HepG2 (cell line): ENCODE data around the gene IFI27L2. TPM values are rescaled to one million over a fixed set of nuclear protein-coding genes. Genes with fewer than 3 reads are reported as not detected.

ENCODE experiments used
- SATB2 ChIP-seq: sonication (generic); formaldehyde crosslinking; IDR thresholded peaks from 2 replicates; pipeline ENCODE4 v1.5.0; 2020; ENCODE audit warnings: missing genetic modification reagents
- SOX6 ChIP-seq, 2 experiments: fragments of 450-650 bp in 1 of 2; sonication (generic) in 1 of 2; formaldehyde crosslinking in 1 of 2; IDR thresholded peaks; 2 replicates each; pipeline versions ENCODE4 v1.4.0 to v1.6.1; 2017 to 2020; ENCODE audit warnings: antibody characterized with exemption in 1 of 2, mild to moderate bottlenecking in 1 of 2, missing genetic modification reagents in 1 of 2
- ZKSCAN8 ChIP-seq: IDR thresholded peaks from 2 replicates; pipeline ENCODE4 v1.6.1; 2016; ENCODE audit warnings: borderline replicate concordance, missing genetic modification reagents, missing compliant biosample characterization
- ZNF629 ChIP-seq: sonication (generic); formaldehyde crosslinking; conservative IDR thresholded peaks from 2 replicates; pipeline ENCODE4 v1.5.0; 2020; ENCODE audit warnings: missing genetic modification reagents
- polyA plus RNA-seq, 8 experiments: library from polyadenylated mRNA; depleted of rRNA in 3 of 8; stranded (reverse) in 7 of 8; unstranded in 1 of 8; fragments of >200 nt; fragmentation: Illumina TruSeq in 4 of 8; extraction: Trizol in 4 of 8; gene quantifications; 2 replicates each; pipeline versions ENCODE4 v1.2.1 to v1.2.3, GENCODE V29; 2011 to 2016; ENCODE audit warnings: low read depth in 4 of 8, missing spikeins in 1 of 8, mixed read lengths in 1 of 8; ENCODE audit not compliant: insufficient read depth in 1 of 8
- total RNA-seq, 5 experiments: library from RNA; depleted of rRNA; stranded (reverse); fragments of >200 nt; fragmentation: Illumina TruSeq; extraction: Trizol; gene quantifications; 2 replicates each; pipeline ENCODE4 v1.2.3, GENCODE V29; 2016; ENCODE audit warnings: low read depth in 1 of 5
- TF ChIP-seq, protein P1 (sequence below): IDR thresholded peaks from 2 replicates; pipeline ENCODE4 v1.6.1; 2016; ENCODE audit warnings: missing compliant biosample characterization, missing genetic modification reagents, borderline replicate concordance
- TF ChIP-seq, protein P2 (sequence below): sonication (generic); formaldehyde crosslinking; IDR thresholded peaks from 2 replicates; pipeline ENCODE4 v1.9.0; 2022; ENCODE audit warnings: missing genetic modification reagents, mild to moderate bottlenecking, borderline replicate concordance
- TF ChIP-seq, protein P3 (sequence below): sonication (generic); formaldehyde crosslinking; IDR thresholded peaks from 2 replicates; pipeline ENCODE4 v1.5.1; 2020; ENCODE audit warnings: mild to moderate bottlenecking, missing genetic modification reagents, moderate library complexity

IFI27L2 gene
- total and polyA plus RNA-seq, 2 of the 13 experiments (the other 11 are each of a cell fraction or from before 2014, with no cell fraction given) = 4.3 to 4.8 TPM

DNA sequence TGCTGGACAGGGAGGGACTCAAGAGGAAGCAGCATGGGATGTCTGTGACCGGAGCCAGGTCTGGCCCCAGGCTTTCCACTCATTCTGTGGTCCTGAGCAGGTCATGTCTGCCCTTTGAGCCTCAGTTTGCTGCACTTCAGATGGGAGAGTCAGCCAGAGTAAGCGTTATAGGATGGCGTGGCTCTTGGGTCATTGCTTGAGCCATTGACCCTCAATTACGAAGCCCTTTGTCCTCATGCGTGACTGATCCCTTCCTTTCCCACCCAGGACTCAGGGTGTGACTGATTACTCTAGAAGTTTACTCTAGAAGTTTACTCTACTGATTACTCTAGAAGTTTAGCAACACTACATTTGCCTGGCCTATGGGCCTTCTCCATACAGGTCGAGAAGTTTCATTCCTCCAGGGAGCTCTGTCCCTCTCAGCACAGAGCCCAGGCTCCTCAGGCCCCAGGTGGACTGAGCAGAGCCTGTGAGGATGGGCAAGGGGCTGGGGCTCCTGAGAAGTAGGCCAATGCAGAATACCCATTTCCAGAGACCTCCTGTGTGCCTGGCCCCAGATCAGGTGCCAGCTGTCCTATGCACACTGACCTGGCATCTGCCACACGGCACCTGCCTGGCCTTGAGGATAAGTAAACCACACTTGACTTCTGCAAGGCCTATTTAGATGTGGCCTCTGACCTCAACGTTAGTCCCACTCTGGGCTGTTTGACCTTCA is 26.5 kb downstream of the IFI27L2 start (continued):
- TF ChIP-seq, protein P1, sequence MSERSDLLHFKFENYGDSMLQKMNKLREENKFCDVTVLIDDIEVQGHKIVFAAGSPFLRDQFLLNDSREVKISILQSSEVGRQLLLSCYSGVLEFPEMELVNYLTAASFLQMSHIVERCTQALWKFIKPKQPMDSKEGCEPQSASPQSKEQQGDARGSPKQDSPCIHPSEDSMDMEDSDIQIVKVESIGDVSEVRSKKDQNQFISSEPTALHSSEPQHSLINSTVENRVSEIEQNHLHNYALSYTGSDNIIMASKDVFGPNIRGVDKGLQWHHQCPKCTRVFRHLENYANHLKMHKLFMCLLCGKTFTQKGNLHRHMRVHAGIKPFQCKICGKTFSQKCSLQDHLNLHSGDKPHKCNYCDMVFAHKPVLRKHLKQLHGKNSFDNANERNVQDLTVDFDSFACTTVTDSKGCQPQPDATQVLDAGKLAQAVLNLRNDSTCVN (CRISPR knock-in tag) = peak; percentile 98
- no peak for TF ChIP-seq SATB2 (CRISPR knock-in tag)
- no peak for TF ChIP-seq SOX6 (IDR thresholded peaks at IDR 0.05)
- TF ChIP-seq SOX6 (CRISPR knock-in tag; IDR thresholded peaks at IDR 0.05) = 0 out of 2 replicates have a peak, but pooled peaks have one; percentile 15
- TF ChIP-seq, protein P2, sequence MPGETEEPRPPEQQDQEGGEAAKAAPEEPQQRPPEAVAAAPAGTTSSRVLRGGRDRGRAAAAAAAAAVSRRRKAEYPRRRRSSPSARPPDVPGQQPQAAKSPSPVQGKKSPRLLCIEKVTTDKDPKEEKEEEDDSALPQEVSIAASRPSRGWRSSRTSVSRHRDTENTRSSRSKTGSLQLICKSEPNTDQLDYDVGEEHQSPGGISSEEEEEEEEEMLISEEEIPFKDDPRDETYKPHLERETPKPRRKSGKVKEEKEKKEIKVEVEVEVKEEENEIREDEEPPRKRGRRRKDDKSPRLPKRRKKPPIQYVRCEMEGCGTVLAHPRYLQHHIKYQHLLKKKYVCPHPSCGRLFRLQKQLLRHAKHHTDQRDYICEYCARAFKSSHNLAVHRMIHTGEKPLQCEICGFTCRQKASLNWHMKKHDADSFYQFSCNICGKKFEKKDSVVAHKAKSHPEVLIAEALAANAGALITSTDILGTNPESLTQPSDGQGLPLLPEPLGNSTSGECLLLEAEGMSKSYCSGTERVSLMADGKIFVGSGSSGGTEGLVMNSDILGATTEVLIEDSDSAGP (CRISPR knock-in tag) = peak; percentile 20; the same call in 1 of the 2 replicates
- TF ChIP-seq, protein P3, sequence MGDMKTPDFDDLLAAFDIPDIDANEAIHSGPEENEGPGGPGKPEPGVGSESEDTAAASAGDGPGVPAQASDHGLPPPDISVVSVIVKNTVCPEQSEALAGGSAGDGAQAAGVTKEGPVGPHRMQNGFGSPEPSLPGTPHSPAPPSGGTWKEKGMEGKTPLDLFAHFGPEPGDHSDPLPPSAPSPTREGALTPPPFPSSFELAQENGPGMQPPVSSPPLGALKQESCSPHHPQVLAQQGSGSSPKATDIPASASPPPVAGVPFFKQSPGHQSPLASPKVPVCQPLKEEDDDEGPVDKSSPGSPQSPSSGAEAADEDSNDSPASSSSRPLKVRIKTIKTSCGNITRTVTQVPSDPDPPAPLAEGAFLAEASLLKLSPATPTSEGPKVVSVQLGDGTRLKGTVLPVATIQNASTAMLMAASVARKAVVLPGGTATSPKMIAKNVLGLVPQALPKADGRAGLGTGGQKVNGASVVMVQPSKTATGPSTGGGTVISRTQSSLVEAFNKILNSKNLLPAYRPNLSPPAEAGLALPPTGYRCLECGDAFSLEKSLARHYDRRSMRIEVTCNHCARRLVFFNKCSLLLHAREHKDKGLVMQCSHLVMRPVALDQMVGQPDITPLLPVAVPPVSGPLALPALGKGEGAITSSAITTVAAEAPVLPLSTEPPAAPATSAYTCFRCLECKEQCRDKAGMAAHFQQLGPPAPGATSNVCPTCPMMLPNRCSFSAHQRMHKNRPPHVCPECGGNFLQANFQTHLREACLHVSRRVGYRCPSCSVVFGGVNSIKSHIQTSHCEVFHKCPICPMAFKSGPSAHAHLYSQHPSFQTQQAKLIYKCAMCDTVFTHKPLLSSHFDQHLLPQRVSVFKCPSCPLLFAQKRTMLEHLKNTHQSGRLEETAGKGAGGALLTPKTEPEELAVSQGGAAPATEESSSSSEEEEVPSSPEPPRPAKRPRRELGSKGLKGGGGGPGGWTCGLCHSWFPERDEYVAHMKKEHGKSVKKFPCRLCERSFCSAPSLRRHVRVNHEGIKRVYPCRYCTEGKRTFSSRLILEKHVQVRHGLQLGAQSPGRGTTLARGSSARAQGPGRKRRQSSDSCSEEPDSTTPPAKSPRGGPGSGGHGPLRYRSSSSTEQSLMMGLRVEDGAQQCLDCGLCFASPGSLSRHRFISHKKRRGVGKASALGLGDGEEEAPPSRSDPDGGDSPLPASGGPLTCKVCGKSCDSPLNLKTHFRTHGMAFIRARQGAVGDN (CRISPR knock-in tag) = peak; percentile 24; the same call in 1 of the 2 replicates
- TF ChIP-seq ZKSCAN8 = no peak
- TF ChIP-seq ZNF629 (CRISPR knock-in tag) = peak; percentile 73
